DMS79 treated with DMSO at 0.1 percent for 48 hours (cell line): ENCODE data around the gene IER2.
A peak's percentile ranks its signal among the peaks of the same experiment; 100 is the strongest.
"Not testable (repeated sequence)": the region's sequence is repeated elsewhere in the genome, so short reads cannot be mapped to it uniquely, and the experiment has no call there.

Experiments
- DNase-seq: peaks from one replicate; lab custom pipeline; 2025; lab: John Stamatoyannopoulos, UW

Gene IER2

DNA sequence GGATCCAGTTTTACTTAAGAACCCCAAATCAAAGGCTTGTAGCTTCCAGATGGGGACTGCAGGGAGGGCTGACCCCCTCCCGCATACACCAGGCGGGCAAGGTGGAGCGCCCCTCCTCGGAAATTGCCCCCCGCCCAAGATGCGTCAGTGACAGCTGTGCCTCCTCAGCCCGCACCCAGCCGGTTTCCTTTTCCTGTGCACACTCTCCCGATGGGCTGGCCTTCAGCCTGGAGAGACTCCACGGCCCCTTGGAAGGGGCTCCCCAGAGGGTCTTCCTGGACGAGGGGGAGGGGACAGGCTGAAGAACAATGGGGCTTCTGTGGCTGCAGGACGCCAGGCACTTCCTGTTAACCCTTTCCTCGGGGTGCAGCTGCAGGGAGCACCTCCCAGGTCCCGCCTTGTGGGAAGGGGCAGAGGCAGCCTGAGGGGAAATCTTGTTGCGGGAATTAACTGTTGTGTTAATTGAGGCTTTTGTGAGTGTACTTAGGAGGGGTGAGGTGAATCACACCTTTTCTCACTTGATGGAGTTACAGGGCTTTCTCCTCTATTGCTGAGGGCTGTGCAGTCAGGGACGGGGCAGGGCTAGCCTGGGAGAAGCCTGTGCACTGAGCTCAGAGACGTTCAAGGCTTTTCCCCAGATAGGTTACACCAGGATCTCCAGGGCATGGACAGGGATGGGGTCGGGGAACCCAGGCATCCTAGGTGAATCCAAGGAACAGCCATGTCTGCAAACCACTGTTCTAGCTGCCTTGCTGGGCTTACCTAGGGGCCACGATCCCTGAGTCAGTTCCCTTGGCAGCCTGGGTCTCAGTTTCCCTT lies 14.3 kb downstream of the IER2 start:
- peak; percentile 87 for DNase-seq

DNA sequence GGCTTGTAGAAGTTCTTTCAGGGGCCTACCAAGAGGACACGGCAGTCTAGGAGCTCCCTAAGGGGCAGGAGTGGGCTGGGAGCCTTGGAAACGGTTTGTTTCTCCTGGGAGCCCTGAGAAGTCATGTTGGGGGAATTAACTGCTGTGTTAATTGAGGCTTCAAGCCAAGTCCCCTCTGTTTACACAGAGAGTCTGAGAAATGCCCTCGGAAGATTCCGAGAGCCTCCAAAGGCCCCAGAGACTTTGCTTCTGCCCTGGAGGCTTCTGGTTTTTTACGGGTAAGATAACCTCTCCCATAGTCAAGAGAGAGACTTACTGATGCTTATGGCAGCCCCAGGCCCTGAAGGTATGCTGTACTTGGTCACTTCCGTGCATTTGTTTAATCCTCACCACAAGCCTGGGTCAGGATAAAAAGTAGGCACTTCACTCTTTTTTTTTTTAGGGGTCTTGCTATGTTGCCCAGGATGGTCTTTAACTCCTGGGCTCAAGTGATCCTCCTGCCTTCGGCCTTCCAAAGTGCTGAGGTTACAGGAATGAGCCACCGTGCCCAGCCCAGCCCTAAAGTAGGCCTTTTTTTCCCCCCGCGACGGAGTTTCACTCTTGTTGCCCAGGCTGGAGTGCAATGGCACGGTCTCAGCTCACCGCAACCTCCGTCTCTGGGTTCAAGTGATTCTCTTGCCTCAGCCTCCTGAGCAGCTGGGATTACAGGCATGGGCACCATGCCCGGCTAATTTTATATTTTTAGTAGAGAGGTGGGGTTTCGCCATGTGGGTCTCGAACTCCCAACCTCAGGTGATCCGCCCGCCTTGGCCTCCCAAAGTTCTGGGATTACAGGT lies 15.2 kb downstream of the IER2 start:
- DNase-seq: peak; percentile 48

- DNase-seq: not testable (repeated sequence)
These were observed 15.9 kb downstream of the IER2 start for GRCh38 chr19:13166151-13166550.

GRCh38 chr19:13169769-13170168 lies 19.6 kb downstream of the IER2 start:
- DNase-seq: no peak

DNA sequence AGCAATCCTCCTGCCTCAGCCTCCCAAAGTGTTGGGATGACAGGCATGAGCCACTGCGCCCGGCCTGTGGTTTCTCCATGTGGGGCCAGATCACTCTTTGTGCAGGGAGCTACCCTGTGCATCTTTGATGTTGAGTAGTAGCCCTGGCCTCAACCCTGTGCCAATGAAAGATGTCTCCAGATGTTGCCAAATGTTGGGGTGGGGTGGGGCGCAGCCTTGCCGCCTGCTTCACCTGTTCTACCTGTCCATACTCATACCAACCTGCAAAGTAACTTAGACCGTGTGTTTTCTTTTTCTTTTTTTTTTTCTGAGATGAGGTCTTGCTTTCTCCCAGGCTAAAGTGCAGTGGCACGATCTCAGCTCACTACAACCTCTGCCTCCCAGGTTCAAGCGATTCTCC lies 20.9 kb downstream of the IER2 start:
- DNase-seq: no peak

DNA sequence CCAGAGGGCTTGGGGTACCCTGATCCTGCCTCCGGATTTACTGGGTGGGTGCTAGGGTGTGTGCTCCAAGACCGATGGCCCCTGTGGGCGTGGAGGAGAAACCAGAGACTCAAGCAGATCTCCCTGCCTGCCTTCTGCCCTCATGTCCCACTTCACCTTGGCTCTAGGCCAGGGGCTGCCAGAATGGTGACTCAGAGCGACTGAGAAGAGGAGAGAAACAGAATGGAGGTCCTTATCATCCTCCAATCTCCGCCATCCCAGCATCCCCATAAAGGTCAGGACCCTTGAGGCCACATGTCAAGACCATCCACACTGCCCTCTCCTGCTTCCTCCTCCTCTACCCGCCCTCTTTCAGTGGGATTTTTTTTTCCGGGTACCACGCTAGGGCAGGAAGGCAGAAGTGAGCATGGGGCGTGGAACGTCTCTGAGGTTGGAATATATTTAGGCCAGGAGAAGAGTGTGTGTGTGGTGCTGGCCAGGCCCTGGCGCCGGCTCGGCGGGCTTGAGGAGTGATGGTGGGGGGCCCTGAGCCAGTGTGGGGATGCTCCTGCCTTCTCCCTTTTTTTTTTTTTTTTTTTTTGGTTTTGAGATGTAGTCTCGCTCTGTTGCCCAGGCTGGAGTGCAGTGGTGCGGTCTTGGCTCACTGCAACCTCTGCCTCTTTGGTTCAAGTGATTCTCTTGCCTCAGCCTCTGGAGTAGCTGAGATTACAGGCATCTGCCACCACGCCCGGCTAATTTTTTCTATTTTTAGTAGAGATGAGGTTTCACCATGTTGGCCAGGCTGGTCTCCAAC lies 22.3 kb downstream of the IER2 start:
- DNase-seq: peak; percentile 88

DNA sequence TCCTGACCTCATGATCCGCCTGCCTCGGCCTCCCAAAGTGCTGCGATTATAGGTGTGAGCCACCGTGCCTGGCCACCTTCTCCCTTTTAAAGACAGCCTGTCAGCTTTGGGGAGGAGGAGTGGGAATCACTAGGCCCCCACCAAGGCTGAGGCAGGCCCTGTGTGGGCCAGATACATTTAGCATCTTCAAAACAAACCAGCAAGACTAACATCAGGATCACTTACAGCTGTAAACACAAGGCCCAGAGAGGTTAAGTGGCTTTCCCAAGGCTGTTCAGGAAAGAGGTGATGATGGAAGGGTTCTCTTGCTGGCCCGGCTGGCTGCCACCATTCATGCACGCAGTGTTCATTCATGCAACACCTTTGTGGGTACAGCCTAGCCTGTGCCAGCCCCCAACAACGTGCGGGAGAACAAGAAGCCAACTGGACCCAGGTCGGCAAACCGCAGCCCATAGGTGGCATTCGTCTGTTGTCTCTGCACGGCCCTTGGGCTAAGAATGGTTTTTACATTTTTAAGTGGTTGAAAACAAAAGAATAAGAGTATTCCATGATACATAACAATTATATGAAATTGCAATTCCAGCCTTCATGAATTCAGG lies 23.0 kb downstream of the IER2 start:
- DNase-seq: peak; percentile 46

- no peak for DNase-seq
These were observed 26.1 kb downstream of the IER2 start for GRCh38 chr19:13176345-13176744.

- DNase-seq: not testable (repeated sequence)
These were observed 27.4 kb downstream of the IER2 start for GRCh38 chr19:13177584-13177983.

GRCh38 chr19:13178291-13178690 lies 28.1 kb downstream of the IER2 start:
- not testable (repeated sequence) for DNase-seq

- peak; percentile 32 for DNase-seq
These were observed 31.7 kb downstream of the IER2 start for GRCh38 chr19:13181747-13182388.

DNA sequence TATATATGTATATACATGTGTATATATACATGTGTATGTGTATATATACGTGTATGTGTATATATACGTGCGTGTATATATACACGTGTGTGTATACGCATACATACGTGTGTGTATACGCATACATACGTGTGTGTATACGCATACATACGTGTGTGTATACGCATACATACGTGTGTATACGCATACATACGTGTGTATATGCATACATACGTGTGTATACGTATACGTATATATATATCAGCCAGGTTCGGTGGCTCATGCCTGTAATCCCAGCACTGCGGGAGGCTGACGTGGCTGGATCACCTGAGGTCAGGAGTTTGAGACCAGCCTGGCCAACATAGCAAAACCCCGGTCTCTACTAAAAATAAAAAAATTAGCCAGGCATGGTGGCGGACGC lies 34.7 kb downstream of the IER2 start:
- DNase-seq: not testable (repeated sequence)

GRCh38 chr19:13185763-13186657 lies 35.8 kb downstream of the IER2 start:
- not testable (repeated sequence) for DNase-seq

DNA sequence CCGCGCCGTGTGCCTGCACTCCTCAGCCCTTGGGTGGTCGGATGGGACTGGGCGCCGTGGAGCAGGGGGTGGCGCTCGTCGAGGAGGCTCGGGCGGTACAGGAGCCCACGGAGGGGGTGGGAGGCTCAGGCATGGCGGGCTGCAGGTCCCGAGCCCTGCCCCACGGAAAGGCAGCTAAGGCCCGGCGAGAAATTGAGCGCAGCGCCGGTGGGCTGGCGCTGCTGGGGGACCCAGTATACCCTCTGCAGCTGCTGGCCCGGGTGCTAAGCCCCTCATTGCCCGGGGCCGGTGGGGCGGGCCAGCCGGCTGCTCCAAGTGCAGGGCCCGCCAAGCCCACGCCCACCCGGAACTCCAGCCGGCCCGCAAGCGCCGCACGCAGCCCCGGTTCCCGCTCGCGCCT lies 36.5 kb downstream of the IER2 start:
- not testable (repeated sequence) for DNase-seq

DNA sequence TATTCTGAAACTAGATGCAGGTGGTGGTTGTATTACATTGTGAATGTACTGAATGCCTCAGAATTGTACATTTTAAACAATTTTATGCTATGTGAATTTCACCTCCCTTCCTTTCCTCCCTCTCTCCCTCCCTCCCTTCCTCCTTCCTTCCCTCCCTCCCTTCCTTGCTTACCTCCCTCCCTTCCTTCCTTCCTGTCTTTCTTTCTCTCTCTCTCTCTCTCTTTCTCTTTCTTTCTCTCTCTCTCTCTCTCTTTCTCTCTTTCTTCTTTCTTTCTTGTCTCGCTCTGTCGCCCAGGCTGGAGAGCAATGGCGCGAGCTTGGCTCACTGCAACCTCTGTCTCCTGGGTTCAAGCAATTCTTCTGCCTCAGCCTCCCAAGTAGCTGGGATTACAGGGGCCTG lies 37.2 kb downstream of the IER2 start:
- no peak for DNase-seq

DNA sequence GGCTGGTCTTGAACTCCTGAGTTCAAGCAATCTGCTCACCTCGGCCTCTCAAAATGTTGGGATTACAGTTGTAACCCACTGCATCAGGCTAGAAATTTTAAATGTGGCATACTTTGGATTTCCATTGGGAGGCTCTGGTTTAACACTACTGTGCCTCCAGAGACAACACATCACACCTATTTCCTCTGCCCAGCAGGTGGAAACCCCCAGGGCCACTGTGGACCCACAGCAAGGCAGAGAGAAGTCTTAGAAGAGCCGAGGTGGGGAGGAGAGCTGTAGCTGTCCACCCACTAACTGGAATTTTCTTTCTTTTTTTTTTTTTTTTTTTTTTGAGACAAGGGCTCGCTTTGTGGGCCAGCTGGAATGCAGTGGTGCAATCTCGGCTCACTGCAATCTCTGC lies 39.4 kb downstream of the IER2 start:
- DNase-seq: no peak

- no peak for DNase-seq
These were observed 40.8 kb downstream of the IER2 start for GRCh38 chr19:13190781-13191540.

GRCh38 chr19:13195678-13196077 lies 45.5 kb downstream of the IER2 start:
- DNase-seq: no peak

- DNase-seq: no peak
These were observed 48.4 kb downstream of the IER2 start for GRCh38 chr19:13198634-13199033.

GRCh38 chr19:13202112-13202511 lies 51.9 kb downstream of the IER2 start:
- not testable (repeated sequence) for DNase-seq
